Ovary (tissue), 3 donors: ENCODE results near the gene SETBP1.

Source experiments
- CTCF ChIP-seq, 3 donors: fragments of 450-650 bp in 2 of 3; fragments of 200-600 bp in 1 of 3; IDR thresholded peaks; one replicate each; pipeline versions ENCODE4 v1.5.1 to v1.8.0; 2016 to 2022; ENCODE audit warnings: antibody characterized with exemption in 3 of 3, mild to moderate bottlenecking in 1 of 3
- POLR2A ChIP-seq: fragments of 450-650 bp; IDR thresholded peaks from one replicate; pipeline ENCODE4 v1.6.1; 2017; ENCODE audit warnings: antibody characterized with exemption, mild to moderate bottlenecking, moderate library complexity
- donor health status: DM: no; HTN: no; CAD: no.

DNA sequence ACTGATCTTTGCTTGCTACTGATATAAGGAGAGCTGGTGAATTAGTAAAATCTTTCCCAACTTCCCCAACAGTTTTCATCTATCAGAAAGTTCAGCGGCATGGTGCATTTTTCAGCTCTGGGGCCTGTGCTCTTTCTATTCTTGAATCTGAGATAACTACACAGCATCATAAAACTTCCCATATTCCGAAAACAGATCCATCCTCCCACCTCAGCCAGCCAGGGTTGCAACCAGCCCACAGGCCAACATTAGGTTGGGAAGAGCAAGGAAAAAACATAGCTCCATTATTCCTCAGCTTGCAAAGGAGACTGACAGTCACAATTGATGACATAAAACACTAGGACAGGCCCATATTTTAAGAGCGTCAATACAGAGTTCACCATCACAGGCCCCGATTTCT, 297.2 kb downstream of the SETBP1 start:
- TF ChIP-seq CTCF (IDR thresholded peaks at IDR 0.05) = no peak
- TF ChIP-seq POLR2A = no peak
